ENCODE results near the gene MSL1. TPM values are rescaled to one million over a fixed set of nuclear protein-coding genes. Genes with fewer than 3 reads are reported as not detected.

The MSL1 gene
- total RNA-seq, 1 donor from 2014 or later = 84.4 TPM

DNA sequence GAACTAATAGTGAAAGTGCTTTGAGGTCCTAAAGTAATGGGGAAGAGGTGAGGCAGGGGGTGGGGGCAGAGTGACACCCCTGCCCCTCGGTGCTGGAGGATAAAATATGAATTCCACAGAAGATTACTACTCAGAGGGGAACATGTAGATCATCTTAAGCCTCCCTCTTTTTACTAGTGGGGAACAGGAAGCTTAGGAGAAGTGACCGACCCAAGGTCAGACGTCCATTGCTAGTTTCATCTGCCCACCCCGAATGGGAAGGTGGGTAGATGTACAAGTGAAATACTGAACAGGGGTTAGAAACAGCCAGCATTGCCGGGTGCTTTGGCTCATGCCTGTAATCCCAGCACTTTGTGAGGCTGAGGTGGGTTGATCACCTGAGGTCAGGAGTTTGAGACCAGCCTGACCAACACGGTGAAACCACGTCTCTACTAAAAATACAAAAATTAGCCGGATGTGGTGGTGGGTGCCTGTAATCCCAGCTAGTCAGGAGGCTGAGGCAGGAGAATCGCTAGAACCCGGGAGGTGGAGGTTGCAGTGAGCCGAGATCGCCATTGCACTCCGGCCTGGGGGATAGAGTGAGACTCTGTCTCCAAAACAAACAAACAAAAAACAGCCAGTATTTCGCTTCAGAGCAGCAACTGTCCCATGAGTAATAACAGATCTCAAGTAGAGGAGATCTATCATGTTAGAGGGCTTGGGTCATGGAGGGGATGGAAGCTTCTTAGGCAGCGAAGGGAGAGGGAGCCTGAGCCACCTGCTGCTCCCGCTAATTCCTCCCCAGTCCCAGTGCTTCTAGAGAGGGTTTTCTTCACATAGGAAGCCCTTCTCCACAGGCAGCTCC lies 20.2 kb upstream of the MSL1 start:
- peaks cover 8% of the 10 kb centered on the region for H3K36me3 ChIP-seq
- no peaks in the 10 kb centered on the region for H3K27me3 ChIP-seq
- peaks cover 76% of the 10 kb centered on the region for H3K4me1 ChIP-seq
- H3K27ac ChIP-seq = peak overlapping the region; percentile 95
- ATAC-seq = no peak
- intact Hi-C loops (cut with DNase I) = no loop called here
- H3K9me3 ChIP-seq = no peaks in the 10 kb centered on the region
- TF ChIP-seq, protein P1, sequence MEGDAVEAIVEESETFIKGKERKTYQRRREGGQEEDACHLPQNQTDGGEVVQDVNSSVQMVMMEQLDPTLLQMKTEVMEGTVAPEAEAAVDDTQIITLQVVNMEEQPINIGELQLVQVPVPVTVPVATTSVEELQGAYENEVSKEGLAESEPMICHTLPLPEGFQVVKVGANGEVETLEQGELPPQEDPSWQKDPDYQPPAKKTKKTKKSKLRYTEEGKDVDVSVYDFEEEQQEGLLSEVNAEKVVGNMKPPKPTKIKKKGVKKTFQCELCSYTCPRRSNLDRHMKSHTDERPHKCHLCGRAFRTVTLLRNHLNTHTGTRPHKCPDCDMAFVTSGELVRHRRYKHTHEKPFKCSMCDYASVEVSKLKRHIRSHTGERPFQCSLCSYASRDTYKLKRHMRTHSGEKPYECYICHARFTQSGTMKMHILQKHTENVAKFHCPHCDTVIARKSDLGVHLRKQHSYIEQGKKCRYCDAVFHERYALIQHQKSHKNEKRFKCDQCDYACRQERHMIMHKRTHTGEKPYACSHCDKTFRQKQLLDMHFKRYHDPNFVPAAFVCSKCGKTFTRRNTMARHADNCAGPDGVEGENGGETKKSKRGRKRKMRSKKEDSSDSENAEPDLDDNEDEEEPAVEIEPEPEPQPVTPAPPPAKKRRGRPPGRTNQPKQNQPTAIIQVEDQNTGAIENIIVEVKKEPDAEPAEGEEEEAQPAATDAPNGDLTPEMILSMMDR (IDR thresholded peaks at IDR 0.05) = no peak
- DNase-seq = no peak
- H3K4me3 ChIP-seq = peak overlapping the region; percentile 86

DNA sequence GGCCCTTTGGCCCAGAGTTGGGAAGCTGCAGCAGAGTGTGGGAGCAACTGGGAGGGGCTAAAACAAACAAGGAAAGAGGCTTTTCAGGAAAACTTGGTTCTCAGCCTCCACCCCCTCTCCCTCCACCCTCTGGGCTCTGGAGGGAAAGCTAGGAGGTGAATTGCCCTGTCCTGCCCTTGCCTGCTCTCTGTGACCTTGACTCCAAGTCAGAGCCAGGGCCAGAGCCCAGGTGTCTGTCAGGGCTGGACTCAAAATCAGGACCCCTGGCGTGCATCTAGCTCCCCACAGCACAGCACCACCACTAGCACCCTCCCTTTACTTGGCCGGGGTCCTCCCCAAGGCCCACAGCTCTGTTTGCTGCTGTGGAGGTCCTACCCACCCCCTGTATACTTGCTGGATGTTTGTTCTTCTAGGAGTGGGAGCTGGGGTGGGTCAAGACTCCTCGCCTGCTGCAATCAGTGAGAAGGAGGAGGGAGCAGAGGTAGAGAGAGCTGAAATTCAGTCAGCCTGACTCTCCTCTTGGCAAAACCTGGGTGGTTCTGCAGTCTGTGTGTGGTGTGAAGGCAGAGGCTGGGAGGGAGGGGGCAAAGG lies 18.6 kb upstream of the MSL1 start:
- intact Hi-C loops (cut with DNase I) = no loop called here

DNA sequence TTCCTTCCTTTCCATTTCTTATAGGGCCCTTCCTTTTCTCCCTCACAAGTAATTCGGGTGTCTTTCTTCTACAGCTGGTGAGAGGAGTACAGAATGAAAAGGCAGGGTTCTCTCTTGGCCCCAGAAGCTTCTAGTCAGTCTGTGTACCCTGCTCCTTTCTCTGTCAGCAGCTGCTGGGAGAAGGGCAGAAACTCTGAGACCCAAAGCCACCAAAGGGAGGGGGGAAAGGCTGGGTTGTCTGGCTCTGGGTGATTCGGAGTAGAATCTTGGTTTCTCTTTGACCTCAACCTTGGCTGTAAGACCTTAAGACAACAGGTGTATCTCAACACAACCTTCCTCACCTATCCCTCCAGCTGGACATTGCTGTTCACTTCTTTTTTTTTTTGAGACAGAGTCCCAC lies 18.1 kb upstream of the MSL1 start:
- no peaks in the 10 kb centered on the region for H3K27me3 ChIP-seq
- H3K4me3 ChIP-seq = no peak overlapping the region
- intact Hi-C loops (cut with DNase I) = no loop called here
- no peaks in the 10 kb centered on the region for H3K9me3 ChIP-seq
- peaks cover 76% of the 10 kb centered on the region for H3K4me1 ChIP-seq
- TF ChIP-seq, protein P1 (IDR thresholded peaks at IDR 0.05) = no peak
- ATAC-seq (no peak), DNase-seq (no peak)
- no peaks in the 10 kb centered on the region for H3K36me3 ChIP-seq
- H3K27ac ChIP-seq = peak overlapping the region; percentile 76

More for the DNA sequence above, 18.6 kb upstream of the MSL1 start:
- no peak for ATAC-seq
- Histone ChIP-seq H3K9me3 (no peaks in the 10 kb centered on the region), H3K27me3 (no peaks in the 10 kb centered on the region), H3K27ac (peak overlapping the region; percentile 76), H3K4me3 (no peak overlapping the region), H3K4me1 (peaks cover 76% of the 10 kb centered on the region), H3K36me3 (no peaks in the 10 kb centered on the region)
- no peak for DNase-seq
- TF ChIP-seq, protein P1 (IDR thresholded peaks at IDR 0.05) = no peak

DNA sequence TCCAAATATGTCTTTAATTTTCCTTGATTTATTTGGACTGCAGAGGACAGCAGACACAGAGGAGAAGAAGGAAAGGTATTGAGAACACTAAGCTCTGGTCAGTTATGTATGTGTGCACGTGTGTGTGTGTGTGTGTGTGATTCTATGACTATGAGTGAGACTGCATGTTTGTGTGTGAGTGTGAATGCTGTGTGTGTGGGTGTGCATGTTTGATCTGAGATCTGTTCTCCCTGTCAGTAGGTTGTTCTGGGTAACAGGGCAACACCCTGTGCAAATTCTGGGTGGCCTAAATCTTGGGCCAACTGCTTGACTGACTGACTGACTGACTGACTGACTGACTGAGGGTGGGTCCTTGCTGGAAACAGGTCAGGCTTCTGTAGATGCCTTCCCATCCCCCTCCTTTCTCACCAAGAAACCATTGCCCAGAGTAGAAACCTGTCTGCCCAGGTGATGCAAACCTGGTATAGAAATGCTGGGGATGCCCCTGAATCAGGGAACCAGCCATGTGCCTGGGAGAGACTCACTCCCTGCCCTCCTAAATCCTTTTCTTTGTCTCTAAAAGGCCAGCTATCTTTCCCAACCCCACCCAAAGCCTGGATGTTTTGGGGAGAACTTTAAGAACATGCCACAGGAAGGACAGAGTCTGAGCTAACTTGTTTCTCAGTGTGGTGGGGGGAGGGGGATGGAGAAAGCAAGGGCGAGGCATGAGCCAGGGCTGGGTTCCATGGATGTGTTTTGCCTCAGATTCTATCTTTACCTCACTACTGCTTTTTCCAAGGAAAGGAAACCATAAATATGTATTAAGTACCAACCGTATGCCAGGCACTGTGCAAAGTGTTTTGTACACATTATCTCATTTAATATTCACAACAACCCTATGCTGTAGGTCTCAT lies 16.9 kb upstream of the MSL1 start:
- Histone ChIP-seq H3K36me3 (no peaks in the 10 kb centered on the region), H3K4me1 (peaks cover 86% of the 10 kb centered on the region), H3K27ac (peak overlapping the region; percentile 95), H3K27me3 (no peaks in the 10 kb centered on the region), H3K9me3 (no peaks in the 10 kb centered on the region), H3K4me3 (no peak overlapping the region)
- no peak for DNase-seq
- ATAC-seq = no peak
- TF ChIP-seq, protein P1 (IDR thresholded peaks at IDR 0.05) = no peak
- intact Hi-C loops (cut with DNase I) = no loop called here

DNA sequence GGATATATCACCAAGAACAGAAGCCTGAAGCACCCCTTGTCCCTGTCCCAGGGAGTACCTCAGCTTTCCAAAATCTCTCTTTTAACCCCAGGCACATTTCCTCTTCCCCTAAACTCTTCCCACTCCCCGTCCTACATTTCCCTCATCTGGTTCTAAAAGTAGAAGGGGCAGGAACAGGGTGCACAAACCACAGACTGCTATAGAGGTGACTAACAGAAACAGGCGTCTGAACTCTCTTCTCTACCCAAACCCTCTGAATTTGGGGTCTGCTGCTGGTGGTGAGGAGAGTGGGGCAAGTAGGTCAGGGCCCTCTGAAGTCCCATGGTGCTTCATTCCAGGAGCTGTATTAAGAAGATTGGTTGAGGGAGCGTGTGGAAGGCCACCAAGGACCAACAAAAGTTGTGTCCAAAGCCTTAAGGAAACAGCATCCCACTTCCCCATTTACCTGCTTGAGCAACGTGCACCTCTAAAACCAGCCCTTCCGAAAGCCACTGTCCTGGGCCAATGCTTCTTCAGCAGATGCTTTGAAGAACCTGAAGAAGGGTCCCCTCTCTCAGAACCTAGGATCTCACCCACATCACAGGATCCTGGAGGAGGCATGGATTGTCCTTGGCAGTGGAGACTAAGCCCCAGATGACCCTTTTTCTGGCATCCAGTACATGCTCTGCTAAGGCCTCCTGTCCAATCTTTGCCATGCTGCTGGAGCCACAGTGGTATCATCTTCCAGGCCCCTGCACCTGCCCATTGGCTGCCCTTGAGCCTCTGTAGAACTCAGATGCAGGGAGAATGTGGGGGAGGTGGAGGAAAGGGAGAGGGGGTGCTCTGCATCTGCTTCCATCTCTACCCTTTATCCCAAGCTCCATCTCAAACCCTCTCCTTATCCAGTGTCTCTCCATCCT lies 15.7 kb upstream of the MSL1 start:
- Histone ChIP-seq H3K4me1 (peaks cover 96% of the 10 kb centered on the region), H3K36me3 (no peaks in the 10 kb centered on the region), H3K27ac (peak overlapping the region; percentile 95), H3K9me3 (no peaks in the 10 kb centered on the region), H3K27me3 (no peaks in the 10 kb centered on the region), H3K4me3 (no peak overlapping the region)
- intact Hi-C loops (cut with DNase I) = no loop called here
- TF ChIP-seq, protein P1 (IDR thresholded peaks at IDR 0.05) = no peak
- DNase-seq = no peak
- no peak for ATAC-seq
